ENCODE data around the gene MEIS3.
"Not testable (repeated sequence)": the region's sequence is repeated elsewhere in the genome, so short reads cannot be mapped to it uniquely, and the experiment has no call there.

Gene MEIS3

DNA sequence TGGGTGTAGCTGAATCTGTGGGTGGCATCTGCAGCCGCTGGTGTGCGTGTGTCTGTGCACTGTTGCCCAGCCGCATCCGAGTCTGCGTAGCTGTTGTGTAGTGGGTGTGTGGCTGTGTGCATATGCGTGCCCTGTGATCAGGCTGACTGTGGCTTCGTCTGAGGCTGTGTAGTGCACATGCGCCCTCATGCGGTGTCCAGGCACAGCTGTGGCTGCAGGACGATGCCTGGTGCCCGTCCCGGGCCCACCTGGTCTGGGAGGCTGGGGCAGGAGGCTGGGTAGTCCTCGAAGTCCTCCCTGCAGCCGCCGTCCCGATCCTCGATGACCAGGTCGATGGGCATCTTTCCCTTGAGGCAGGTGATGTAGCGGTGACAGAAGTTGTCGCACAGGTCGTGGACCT, 4.9 kb downstream of the MEIS3 start:
- no peak for DNase-seq

GRCh38 chr19:47413941-47414340, 5.4 kb downstream of the MEIS3 start:
- DNase-seq, result no peak

DNA sequence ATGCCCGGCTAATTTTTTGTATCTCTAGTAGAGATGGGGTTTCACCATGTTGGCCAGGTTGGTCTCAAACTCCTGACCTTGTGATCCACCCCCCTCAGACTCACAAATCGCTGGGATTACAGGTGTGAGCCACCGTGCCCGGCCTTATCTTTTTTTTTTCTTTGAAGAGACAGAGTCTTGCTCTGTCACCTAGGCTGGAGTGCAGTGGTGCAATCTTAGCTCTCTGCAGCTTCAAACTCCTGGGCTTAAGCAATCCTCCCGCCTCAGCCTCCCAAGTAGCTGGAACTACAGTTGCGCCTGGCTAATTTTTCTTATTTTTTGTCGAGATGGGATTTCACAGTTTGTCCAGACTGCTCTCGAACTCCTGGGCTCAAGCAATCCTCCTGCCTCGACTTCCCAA, 7.6 kb downstream of the MEIS3 start:
- DNase-seq, result not testable (repeated sequence)

GRCh38 chr19:47411101-47411500, 8.2 kb downstream of the MEIS3 start:
- DNase-seq, result no peak

GRCh38 chr19:47408156-47408938, 11.0 kb downstream of the MEIS3 start:
- no peak for DNase-seq

DNA sequence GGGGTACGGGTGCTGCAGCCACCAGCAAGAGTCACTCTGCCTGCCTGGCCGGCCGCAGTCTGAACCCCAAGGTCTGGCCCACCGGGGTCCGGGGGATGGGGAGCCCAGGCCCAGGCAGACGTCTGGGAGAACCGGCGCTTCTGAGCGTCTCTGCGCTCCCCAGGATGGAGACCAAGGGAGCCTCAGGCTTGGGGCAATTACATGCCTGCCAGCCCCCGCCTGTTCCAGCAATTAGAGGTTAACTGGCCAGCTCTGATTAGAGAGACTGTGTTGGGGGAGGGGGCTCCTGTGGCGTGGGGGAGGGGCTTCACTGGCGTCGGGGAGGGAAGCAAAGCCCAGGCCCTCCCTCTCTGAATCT, 11.9 kb downstream of the MEIS3 start:
- no peak for DNase-seq

GRCh38 chr19:47406711-47407416, 12.5 kb downstream of the MEIS3 start:
- DNase-seq, result no peak

DNA sequence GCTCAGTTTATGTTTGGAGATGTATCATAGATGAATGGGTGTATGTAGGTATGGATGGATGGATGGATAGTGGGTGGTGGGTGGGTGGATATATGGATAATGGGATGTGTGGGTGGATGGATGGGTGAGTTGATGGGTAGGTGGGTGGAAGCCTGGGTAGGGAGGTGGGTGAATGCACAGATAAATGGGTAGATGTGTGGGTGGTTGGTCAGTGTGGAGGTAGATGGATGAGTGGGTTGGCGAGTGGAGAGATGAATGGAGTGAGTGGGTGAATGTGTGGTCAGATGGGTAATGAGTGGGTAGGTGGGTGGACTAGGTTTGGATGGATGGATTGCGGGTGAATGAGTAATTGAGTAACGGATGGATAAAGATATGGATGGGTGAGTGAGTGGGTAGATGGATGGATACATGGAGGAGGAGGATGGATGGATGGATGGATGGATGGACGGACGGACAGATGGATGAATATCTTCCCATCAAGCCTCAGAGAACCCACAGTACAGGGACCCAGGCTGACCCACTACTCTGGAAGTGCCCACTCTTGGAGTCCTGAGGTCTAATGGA, 13.4 kb downstream of the MEIS3 start:
- no peak for DNase-seq

DNA sequence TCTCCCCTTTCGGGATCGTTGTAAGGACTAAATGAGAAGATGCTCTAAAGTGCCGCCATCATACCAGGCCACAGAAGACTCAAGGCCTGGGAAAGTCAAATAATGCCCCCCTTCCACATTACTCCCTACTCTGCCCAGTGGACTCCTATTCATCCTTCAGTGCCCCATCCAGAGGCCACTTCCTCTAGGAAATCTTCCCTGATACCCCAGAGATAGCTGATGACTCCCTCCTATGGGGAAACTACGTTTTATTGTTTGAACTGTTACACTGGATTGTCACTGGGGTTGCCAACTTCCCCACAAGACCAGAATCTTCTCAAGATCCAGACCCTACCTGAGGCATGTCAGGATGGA, 14.2 kb downstream of the MEIS3 start:
- DNase-seq, result no peak

GRCh38 chr19:47404334-47405196, 14.8 kb downstream of the MEIS3 start:
- DNase-seq, result no peak

DNA sequence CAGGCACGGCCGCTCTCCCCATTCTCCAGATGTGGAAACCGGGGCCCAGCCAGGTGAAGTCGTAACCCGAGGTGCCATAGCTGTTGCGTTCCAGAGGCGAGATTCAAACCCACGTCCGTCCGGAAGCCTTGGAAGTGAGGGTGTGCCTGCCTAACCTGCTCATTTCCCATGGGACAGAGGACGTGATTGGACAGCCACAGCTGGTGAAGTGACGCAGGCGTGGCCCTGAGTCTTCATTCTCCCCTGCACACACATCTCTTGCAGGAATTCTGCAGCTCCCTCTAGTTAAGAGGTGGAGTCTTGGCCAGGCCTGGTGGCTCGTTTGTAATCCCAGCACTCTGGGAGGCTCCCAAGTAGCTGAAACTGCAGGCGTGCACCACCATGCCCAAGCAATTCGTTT, 16.8 kb downstream of the MEIS3 start:
- DNase-seq, result no peak

GRCh38 chr19:47398707-47399597, 20.4 kb downstream of the MEIS3 start:
- DNase-seq, result no peak

GRCh38 chr19:47391510-47392223, 27.7 kb downstream of the MEIS3 start:
- DNase-seq, result peak; percentile 82

DNA sequence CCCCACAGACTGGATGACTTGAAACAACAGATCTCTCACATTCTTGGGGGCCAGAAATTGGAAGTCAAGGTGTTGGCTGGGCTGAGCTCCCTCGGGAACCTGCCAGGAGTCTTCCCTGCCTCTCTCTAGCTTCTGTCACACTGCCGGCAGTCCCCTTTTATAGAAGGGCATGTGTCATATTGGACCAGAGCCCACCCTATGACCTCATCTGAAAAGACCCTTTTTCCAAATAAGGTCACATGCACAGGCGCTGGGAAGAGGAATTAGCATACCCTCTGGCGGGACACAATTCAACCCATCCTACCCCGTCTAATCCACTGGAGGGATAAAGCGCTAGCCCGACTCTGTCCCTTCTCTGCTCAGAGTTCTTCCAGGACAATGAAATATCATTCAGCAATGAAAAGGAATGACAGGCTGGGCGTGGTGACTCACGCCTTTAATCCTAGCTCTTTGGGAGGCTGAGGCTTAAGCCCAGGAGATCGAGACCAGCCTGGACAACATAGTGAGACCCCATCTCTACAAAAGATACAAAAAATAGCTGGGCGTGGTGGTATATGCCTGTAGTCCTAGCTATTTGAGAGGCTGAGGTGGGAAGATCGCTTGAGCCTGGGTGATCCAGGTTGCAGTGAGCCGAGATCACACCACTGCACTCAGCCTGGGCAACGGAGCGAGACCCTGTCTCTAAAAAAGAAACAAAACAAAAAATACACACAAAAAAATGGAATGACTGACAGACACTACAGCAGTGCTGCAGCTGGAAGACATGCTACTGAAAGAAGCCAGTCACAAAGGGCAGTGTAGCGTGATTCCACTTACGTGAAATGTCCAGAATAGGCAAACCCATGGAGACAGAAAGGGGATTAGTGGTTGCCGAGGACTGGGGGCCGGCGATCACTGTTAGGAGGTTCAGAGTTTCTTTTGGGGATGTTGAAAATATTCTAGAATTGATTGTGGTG, 28.5 kb downstream of the MEIS3 start:
- DNase-seq, result no peak

- DNase-seq, result peak; percentile 18
These were observed 30.2 kb downstream of the MEIS3 start for GRCh38 chr19:47389150-47389556.

DNA sequence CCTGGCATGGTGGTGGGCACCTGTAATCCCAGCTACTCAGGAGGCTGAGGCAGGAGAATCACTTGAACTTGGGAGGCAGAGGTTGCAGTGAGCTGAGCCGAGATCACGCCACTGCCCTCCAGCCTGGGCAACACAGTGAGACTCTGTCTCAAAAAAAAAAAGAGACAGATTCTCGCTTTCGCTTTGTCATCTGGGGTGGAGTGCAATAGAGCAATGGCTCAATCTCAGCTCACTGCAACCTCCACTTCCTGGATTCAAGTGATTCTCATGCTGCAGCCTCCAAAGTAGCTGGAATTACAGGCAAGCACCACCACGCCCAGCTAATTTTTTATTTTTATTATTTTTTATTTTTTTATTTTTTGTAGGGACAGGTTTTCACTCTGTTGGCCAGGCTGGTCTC, 30.6 kb downstream of the MEIS3 start:
- DNase-seq, result not testable (repeated sequence)

DNA sequence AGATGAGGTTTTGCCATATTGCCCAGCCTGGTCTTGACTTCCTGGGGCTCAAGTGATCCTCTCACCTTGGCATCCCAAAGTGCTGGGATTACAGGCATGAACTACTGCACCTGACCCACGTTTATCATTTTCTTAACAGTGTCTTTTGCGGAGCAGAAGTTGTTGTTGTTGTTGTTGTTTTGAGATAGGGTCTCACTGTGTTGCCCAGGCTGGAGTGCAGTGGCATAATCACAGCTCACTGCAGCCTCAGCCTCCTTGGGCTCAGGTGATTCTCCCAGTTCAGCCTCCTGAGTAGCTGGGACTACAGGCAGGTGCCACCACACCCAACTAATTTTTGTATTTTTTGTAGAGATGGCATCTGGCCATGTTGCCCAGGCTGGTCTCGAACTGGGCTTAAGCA, 31.7 kb downstream of the MEIS3 start:
- DNase-seq, result not testable (repeated sequence)

- DNase-seq, result not testable (repeated sequence)
These were observed 32.7 kb downstream of the MEIS3 start for GRCh38 chr19:47386582-47386981.

GRCh38 chr19:47384533-47384932, 34.8 kb downstream of the MEIS3 start:
- DNase-seq, result not testable (repeated sequence)

GRCh38 chr19:47383890-47384289, 35.4 kb downstream of the MEIS3 start:
- not testable (repeated sequence) for DNase-seq

All from CD4-positive, alpha-beta T cell treated with Interleukin-12 subunit alpha and Interleukin-12 subunit beta, for 1 hour (primary cell).